Suprapubic skin (tissue), 4 donors: ENCODE measurements around the gene HMGCL.

Experiments used
- CTCF ChIP-seq, 2 donors: fragments of 200-600 bp in 1 of 2; fragments of 450-650 bp in 1 of 2; sonication (generic) in 1 of 2; IDR thresholded peaks; one replicate each; pipeline ENCODE4 v1.5.1; 2016 to 2019; ENCODE audit warnings: antibody characterized with exemption in 2 of 2, mild to moderate bottlenecking in 1 of 2, moderate library complexity in 1 of 2
- EP300 ChIP-seq: sonication (generic); formaldehyde crosslinking; IDR thresholded peaks from one replicate; pipeline ENCODE4 v1.6.1; 2017; ENCODE audit warnings: antibody characterized with exemption
- POLR2A ChIP-seq, 2 donors: fragments of 450-650 bp; IDR thresholded peaks; one replicate each; pipeline ENCODE4 v1.6.1; 2017; ENCODE audit warnings: antibody characterized with exemption in 2 of 2, mild to moderate bottlenecking in 2 of 2, moderate library complexity in 2 of 2
- POLR2AphosphoS5 ChIP-seq, 3 donors: sonication (generic); formaldehyde crosslinking; IDR thresholded peaks; one replicate each; pipeline ENCODE4 v1.6.1; 2017; ENCODE audit warnings: antibody characterized with exemption in 3 of 3

GRCh38 chr1:23872421-23872820 is 47.2 kb upstream of the HMGCL start:
- TF ChIP-seq POLR2AphosphoS5 (IDR thresholded peaks at IDR 0.05) (no peak), CTCF (IDR thresholded peaks at IDR 0.05) (no peak), POLR2A (IDR thresholded peaks at IDR 0.05) (no peak), EP300 (no peak)
